ENCODE data around the gene ZNF800. TPM values are rescaled to one million over a fixed set of nuclear protein-coding genes. Genes with fewer than 3 reads are reported as not detected.
A peak's percentile ranks its signal among the peaks of the same experiment; 100 is the strongest.
"Not testable (repeated sequence)": the region's sequence is repeated elsewhere in the genome, so short reads cannot be mapped to it uniquely, and the experiment has no call there.

The ZNF800 gene
- total RNA-seq, 1 experiment from 2014 or later: 32.4 TPM

GRCh38 chr7:127437837-127438236 is 45.3 kb upstream of the ZNF800 start:
- DNase-seq: peak in 1 of 2 experiments; percentile 66
- intact Hi-C loops (cut with micrococcal nuclease; ENCODE audit: unreplicated experiment): no loop called here
- no peaks in the 10 kb centered on the region for H4K20me1 ChIP-seq (ENCODE audit: insufficient read depth)

GRCh38 chr7:127437241-127437640 is 44.7 kb upstream of the ZNF800 start:
- Histone ChIP-seq H3K9me3 (ENCODE audit: insufficient read depth, low read depth) (no peaks in the 10 kb centered on the region), H3F3A (ENCODE audit: insufficient read depth, low read depth) (no peaks in the 10 kb centered on the region), H3K36me3 (ENCODE audit: low read depth) (no peaks in the 10 kb centered on the region), H3K27ac (no peak overlapping the region), H2AFZ (no peak overlapping the region), H3K27me3 (ENCODE audit: insufficient read depth, low read depth) (no peaks in the 10 kb centered on the region), H4K20me1 (ENCODE audit: insufficient read depth) (no peaks in the 10 kb centered on the region), H3K4me2 (no peak overlapping the region), H3K4me3 (no peak overlapping the region), H3K9me2 (ENCODE audit: insufficient read depth) (no peaks in the 10 kb centered on the region), H3K79me2 (ENCODE audit: low read depth) (no peaks in the 10 kb centered on the region), H3K4me1 (replicated peaks; ENCODE audit: insufficient read depth) (no peaks in the 10 kb centered on the region)
- intact Hi-C loops (cut with micrococcal nuclease; ENCODE audit: unreplicated experiment): no loop called here
- BruUV-seq (replicated peaks): no TSS peak
- no peak for DNase-seq
- ChIA-PET POLR2A (ENCODE audit: unreplicated experiment) (no interaction called here), CTCF (no interaction called here)
- no peak for TF ChIP-seq EZH2 (IDR thresholded peaks at IDR 0.05; ENCODE audit: low read depth)
- TF ChIP-seq CTCF (conservative IDR thresholded peaks at IDR 0.05): no peak

More at GRCh38 chr7:127437837-127438236, 45.3 kb upstream of the ZNF800 start:
- Histone ChIP-seq H3K27ac (no peak overlapping the region), H3K4me1 (replicated peaks; ENCODE audit: insufficient read depth) (no peaks in the 10 kb centered on the region), H3K4me3 (no peak overlapping the region), H3K9me2 (ENCODE audit: insufficient read depth) (no peaks in the 10 kb centered on the region), H3K79me2 (ENCODE audit: low read depth) (no peaks in the 10 kb centered on the region), H3F3A (ENCODE audit: insufficient read depth, low read depth) (no peaks in the 10 kb centered on the region), H3K36me3 (ENCODE audit: low read depth) (no peaks in the 10 kb centered on the region), H3K27me3 (ENCODE audit: insufficient read depth, low read depth) (no peaks in the 10 kb centered on the region), H3K9me3 (ENCODE audit: insufficient read depth, low read depth) (no peaks in the 10 kb centered on the region), H3K4me2 (no peak overlapping the region), H2AFZ (no peak overlapping the region)
- no TSS peak for BruUV-seq (replicated peaks)
- ChIA-PET CTCF (no interaction called here), POLR2A (ENCODE audit: unreplicated experiment) (no interaction called here)
- TF ChIP-seq EZH2 (IDR thresholded peaks at IDR 0.05; ENCODE audit: low read depth) (no peak), CTCF (conservative IDR thresholded peaks at IDR 0.05) (no peak)

- H2AFZ ChIP-seq; H3K27ac ChIP-seq; POLR2A ChIA-PET (ENCODE audit: unreplicated experiment); intact Hi-C loops (cut with micrococcal nuclease; ENCODE audit: unreplicated experiment); H3K27me3 ChIP-seq (ENCODE audit: insufficient read depth, low read depth); BruUV-seq (replicated peaks); H3K4me1 ChIP-seq (replicated peaks; ENCODE audit: insufficient read depth); H3K36me3 ChIP-seq (ENCODE audit: low read depth); H3K9me3 ChIP-seq (ENCODE audit: insufficient read depth, low read depth); DNase-seq; H3F3A ChIP-seq (ENCODE audit: insufficient read depth, low read depth); H4K20me1 ChIP-seq (ENCODE audit: insufficient read depth); H3K4me3 ChIP-seq; H3K9me2 ChIP-seq (ENCODE audit: insufficient read depth); H3K79me2 ChIP-seq (ENCODE audit: low read depth); H3K4me2 ChIP-seq: not testable (repeated sequence)
- CTCF ChIA-PET: interaction anchor here (0.6 kb wide), 1 partner anchor 51 kb away, joined by 4 read pairs; no protein-coding TSS in a partner anchor
Observed at GRCh38 chr7:127429281-127429680, 36.8 kb upstream of the ZNF800 start.

- Histone ChIP-seq H3K9me2 (ENCODE audit: insufficient read depth) (no peaks in the 10 kb centered on the region), H3K4me3 (no peak overlapping the region), H2AFZ (no peak overlapping the region), H3K9me3 (ENCODE audit: insufficient read depth, low read depth) (no peaks in the 10 kb centered on the region), H3K27me3 (ENCODE audit: insufficient read depth, low read depth) (peaks cover 4% of the 10 kb centered on the region; the same call in 1 of the 2 replicates), H3K36me3 (ENCODE audit: low read depth) (no peaks in the 10 kb centered on the region), H4K20me1 (ENCODE audit: insufficient read depth) (no peaks in the 10 kb centered on the region), H3K4me1 (replicated peaks; ENCODE audit: insufficient read depth) (no peaks in the 10 kb centered on the region), H3K4me2 (no peak overlapping the region), H3F3A (ENCODE audit: insufficient read depth, low read depth) (no peaks in the 10 kb centered on the region), H3K79me2 (ENCODE audit: low read depth) (no peaks in the 10 kb centered on the region), H3K27ac (no peak overlapping the region)
- intact Hi-C loops (cut with micrococcal nuclease; ENCODE audit: unreplicated experiment): no loop called here
- TF ChIP-seq CTCF (conservative IDR thresholded peaks at IDR 0.05) (no peak), EZH2 (IDR thresholded peaks at IDR 0.05; ENCODE audit: low read depth) (no peak)
- POLR2A ChIA-PET (ENCODE audit: unreplicated experiment): no interaction called here
- no peak for DNase-seq
- BruUV-seq (replicated peaks): no TSS peak
- CTCF ChIA-PET: no interaction called here
Observed at GRCh38 chr7:127419196-127419595, 26.7 kb upstream of the ZNF800 start.

All from PC-9 (cell line).